Thyroid gland (tissue), 4 donors: ENCODE results near the gene BLVRA.

Experiments used
- CTCF ChIP-seq, 6 experiments: fragments of 200-600 bp in 3 of 6; fragments of 450-650 bp in 3 of 6; sonication (generic) in 3 of 6; IDR thresholded peaks; one replicate each; pipeline ENCODE4 v1.5.1; 2016 to 2019; ENCODE audit warnings: antibody characterized with exemption in 6 of 6, mild to moderate bottlenecking in 2 of 6, inconsistent platforms in 1 of 6, moderate library complexity in 1 of 6
- POLR2A ChIP-seq, 2 donors: fragments of 450-650 bp; IDR thresholded peaks; one replicate each; pipeline ENCODE4 v1.6.1; 2017; ENCODE audit warnings: antibody characterized with exemption in 2 of 2, mild to moderate bottlenecking in 2 of 2, moderate library complexity in 1 of 2

- no peak for TF ChIP-seq POLR2A (IDR thresholded peaks at IDR 0.05)
- TF ChIP-seq CTCF (IDR thresholded peaks at IDR 0.05), result no peak
Observed at GRCh38 chr7:43749383-43749940, 9.0 kb upstream of the BLVRA start.
